Activated CD4-positive, alpha-beta T cell treated with anti-CD3 and anti-CD28 coated beads, Interleukin-2, amount 50 U/mL, for 48 hours (primary cell): ENCODE data around the gene PLEKHA7.

ENCODE experiments used
- DNase-seq, 2 experiments: peaks; one replicate each; pipeline ENCODE4 v3.0.0-alpha.2; 2020

PLEKHA7 gene

DNA sequence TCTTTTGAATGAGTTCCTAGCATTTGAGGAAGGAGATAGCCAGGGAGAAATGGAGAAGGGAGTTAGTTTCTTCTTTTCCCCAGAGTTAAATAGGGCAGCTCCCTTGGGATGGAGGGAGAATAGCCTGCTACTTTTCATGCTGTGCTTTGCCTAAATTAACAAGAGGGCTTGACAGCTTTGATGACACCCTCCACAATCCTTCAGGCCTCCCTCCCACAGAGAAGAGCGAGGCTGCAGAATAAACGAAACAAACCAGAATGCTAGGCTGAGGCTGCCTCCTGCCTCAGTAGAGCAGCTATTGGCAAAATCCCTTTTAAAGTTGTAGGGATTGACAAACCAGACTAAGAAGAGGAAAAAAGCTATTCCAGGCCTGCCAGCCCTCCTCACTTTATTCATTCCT, 181.2 kb downstream of the PLEKHA7 start:
- no peak for DNase-seq

DNA sequence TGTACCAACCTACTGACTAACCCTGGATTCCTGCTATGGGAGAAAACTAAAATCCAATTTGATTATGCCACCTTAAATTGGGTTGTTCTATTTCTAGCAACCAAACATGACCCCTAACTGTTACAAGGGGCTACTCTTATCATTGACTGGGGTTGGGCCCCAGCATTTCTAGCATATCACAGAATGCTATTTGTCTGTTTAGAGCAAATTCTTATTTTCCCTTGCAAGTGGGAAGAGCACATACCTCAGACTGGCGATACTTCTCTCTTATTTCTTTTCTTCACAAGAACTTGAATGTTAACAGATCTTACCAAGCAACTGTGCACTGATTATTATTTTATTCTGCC, 182.0 kb downstream of the PLEKHA7 start:
- no peak for DNase-seq

- DNase-seq, result no peak
Measured at GRCh38 chr11:16831316-16832192, 182.7 kb downstream of the PLEKHA7 start.

GRCh38 chr11:16827139-16827538, 187.1 kb downstream of the PLEKHA7 start:
- DNase-seq, result no peak

- DNase-seq, result no peak
Measured at GRCh38 chr11:16825968-16826367, 188.2 kb downstream of the PLEKHA7 start.

- no peak for DNase-seq
Measured at GRCh38 chr11:16825101-16825500, 189.1 kb downstream of the PLEKHA7 start.

DNA sequence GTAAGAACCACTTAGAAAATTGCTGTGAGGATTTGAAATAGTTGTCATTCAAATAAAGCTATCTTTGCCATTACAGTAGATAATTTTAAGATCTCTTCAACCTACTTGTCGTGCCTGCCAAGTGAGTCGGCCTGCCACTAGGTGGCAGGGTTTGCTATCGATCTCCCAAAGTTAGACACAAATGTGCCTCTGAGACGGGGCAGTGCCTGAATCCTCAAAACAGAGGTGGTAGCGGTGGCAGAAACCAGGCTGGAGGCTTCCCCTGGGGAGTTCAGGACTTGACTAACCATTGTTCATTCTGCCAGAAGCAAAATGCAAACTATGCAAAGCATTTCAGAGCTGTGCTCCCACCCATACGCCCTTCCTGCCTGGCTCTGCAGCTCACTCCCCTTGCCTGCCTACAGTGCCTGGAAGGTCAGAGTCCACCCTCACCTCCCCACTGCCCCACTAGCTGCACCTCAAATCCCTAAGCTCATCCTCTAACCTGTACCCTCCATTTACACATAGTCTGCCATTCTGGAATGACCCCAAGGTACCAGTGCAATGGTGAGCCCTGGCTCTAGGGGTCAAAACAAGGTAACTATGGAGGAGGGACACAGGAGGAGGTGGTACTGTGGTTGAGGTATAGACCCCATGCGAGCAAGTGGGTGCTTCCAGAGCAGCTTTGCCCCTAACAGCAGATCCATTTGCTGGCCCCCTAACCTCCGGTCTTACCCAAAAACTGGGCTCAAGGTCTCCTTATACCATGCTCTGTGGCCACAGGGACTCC, 193.7 kb downstream of the PLEKHA7 start:
- DNase-seq, result peak; percentile 80 to 84

DNA sequence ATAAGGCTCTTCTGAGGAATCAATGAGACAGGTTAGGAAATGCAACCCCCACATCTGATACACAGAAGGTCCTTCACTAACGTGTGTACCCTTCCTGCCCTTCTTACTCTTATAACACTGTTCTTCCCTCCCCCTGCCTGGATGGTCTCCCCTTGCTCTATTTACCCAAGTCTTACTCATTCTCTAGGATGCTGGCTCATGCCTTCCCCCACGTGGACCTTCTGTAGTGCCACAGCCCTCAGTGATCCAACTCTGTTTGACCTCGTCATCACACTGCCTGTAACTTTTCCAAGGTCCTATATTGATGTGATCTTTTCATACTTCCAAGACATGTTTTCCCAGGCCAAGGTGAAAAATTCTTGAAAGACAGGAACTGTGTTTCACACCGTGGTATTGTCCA, 195.9 kb downstream of the PLEKHA7 start:
- DNase-seq, result no peak

DNA sequence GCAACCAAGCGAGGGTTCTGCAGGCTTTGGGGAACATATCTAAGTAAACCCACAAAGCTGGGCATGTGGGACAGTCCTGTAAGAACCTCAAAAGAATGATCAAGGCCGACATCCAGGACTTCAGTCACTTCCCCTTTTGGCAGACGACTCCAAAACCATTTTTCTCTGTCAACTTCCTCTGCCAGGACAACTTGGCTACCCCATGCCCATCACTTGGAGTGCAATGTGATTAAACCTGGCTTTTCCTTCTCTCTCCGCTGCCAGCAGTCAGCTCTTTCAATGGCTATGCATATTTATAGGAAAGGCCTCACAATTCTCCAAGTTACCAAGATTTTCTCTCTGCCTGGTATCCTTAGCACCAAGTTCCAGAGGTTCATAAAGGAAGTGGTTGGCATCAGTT, 196.9 kb downstream of the PLEKHA7 start:
- no peak for DNase-seq

- no peak for DNase-seq
Measured at GRCh38 chr11:16816358-16817270, 197.6 kb downstream of the PLEKHA7 start.

DNA sequence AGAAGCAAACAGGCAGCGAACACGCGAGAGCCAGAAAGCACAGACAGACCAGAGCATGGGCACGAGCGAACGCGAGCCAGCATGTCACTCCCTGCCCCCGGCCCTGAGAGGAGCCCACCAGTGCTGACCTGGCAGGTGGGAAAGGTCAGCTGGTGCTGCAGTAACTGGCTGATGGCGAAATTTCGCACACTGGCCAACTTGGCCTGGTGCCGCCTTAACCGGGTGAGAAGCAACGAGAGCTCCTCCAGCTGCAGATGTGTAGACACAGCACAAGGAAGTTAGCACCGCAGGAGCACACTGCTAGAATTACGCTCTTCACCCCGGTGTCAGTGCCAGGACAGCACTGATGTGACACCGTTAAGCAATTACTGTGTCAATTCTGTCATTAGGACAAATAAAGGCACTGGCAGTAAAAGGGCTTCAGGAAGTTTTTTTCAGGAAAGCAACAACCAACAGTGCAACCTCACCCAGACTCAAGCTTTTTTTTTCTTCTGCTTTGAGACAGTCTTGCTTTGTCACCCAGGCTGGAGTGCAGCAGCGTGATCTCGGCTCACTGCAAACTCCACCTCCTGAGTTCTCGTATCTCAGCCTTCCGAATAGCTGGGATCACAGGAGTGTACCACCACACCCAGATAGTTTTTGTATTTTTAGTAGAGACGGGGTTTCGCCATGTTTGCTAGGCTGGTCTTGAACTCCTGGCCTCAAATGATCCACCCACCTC, 199.0 kb downstream of the PLEKHA7 start:
- DNase-seq, result no peak

DNA sequence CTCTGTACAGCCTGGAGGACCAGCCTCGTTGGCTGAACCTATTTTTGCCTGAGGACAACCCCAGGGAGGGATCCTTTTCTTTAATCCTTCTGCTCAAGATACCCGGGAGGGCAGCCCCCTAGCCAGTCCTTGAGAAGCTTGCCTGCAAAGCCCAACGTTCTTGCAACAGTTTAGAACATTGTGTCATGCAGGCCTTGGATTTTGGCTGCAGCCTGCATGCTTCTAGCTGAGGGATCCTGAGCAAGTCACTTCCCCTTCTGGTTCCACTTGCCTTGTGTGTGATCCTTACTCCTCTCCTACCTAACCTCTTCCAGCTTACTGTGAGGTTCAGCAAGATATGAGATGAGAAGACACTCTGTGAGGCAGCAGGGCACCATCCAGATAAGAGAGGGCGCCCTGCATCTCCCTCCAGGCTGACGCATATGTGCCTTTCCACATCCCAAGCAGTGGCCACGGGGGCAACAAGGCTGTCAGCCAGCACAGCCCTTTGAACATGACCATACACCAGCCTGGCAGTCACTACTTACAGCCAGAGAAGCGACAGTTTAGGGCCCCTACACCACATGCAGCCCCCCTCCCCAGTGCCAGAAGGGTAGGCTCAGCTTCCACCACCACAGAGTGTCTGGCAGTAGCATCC, 199.7 kb downstream of the PLEKHA7 start:
- no peak for DNase-seq

DNA sequence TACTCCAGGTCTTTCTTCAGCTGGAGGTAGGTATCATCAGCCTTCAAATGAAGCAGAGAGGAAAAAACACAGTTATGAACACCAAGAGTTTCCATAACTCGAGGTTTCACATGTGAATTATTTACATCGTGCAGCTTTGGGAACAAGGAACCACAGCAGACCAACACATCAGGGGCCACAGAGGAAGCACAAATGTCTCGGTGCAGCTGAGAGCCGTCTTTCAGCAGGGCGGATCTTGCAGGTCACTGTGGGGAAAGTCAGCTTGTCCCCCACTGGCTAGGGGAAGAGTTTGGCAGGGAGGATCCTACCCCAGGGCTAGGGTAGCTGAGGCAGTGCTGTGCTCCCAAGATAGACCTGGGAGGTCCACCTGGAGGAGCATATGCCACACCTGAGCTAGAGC, 201.1 kb downstream of the PLEKHA7 start:
- no peak for DNase-seq

DNA sequence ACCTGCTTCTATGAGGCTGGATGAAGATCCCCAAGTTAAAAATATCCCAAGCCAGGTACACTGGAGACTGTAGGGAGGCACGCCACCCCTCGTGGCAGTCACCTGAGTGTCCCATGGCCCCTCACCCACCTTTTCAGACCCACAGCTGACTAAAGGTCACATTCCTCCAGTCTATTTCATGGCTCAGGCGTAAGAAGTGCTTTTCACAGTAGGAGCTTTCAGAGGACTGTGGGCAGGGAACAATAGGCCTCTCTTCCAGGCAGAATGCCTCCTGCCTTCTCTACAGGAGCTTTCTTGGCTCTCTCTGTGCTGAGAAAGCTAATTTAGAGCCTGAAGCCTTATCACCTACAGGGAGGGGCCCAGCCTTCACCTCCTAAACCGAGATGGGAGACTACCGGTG, 201.9 kb downstream of the PLEKHA7 start:
- DNase-seq, result no peak

DNA sequence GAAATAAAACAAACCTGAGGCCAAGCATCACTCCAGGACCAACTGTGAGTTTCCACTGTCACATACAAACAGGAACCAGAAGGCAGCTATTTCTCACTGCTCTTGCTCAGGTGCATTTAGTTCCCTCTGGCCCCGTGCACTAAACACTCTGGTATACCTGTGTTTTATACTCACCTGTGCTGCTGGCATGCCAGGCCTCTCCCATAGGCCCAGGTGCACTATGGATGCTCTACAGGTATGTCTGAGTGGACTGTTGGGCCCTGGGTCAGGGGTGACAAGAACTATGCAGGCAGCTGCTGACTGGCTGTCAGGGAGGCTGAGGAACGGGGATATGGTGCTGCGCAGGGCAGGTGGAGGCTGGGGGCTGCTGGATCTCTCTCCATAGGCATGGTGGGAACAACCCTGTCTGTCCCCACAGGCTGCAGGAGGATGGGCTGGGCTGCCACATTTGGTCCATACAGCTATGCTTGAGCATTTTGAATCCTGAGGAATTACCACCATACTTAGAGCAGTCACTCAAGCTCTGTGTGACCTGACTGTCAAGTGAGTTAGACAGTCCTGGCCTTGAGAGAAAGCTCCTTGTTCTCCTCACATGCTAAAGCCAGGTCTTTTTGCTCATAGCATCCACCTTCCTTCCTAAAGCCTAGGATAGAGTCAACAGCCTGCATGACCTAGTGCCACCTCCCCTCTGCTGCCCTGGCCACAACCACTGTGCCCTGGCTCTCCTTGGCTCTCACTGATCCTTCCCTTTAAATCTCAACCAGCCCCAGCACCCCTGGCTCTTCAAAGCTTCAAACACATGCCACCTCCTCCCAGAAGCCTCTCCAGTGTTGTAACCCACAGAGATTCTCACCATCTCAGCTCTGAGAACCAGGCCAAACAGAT, 202.8 kb downstream of the PLEKHA7 start:
- DNase-seq, result no peak

- DNase-seq, result no peak
Measured at GRCh38 chr11:16809886-16810668, 204.1 kb downstream of the PLEKHA7 start.

DNA sequence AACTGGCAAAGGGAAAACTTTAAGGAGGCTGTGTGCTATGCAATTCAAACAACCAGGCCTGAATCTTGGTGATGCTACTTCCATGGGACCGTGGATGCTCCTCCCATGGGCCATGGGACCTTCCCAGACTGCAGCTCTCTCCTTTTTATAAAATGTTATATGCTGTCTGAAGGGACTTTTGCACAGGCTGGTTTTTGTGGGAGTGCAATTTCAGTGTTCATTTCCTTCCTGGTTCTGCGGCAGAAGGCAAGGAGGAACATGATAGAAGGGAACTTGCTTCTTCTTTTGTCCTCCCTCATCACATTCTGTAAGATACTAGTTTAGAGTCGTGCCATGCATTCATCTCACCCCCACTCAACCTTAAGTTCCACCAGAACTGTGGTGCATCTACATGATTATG, 206.9 kb downstream of the PLEKHA7 start:
- DNase-seq, result no peak

DNA sequence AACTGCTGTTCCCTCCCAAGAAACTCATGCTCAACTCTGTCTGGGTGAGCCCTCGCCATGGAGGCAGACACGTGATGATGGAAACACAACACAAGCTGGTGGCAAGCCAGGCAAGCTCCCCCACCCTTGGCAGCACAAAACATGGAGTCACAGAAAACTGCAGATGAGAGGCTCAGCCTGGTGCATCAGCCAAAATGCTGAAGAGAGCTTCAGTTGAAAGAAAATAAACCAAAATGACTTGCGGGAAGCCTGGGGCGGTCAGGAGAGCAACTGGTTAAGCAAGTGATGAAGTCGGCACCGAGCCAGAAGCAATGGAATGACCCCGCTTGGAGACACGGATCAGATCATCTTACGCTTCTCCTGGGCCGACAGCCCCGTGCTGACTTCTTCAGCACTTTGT, 207.4 kb downstream of the PLEKHA7 start:
- DNase-seq, result no peak

- no peak for DNase-seq
Measured at GRCh38 chr11:16805938-16806337, 208.3 kb downstream of the PLEKHA7 start.
